PFSK-1 (cell line): Measurements from ENCODE around the gene FAM124A.

Experiments used
- FOXP2 ChIP-seq: optimal IDR thresholded peaks from 2 replicates; pipeline ENCODE3; 2011; ENCODE audit warnings: borderline replicate concordance, control low read depth, inconsistent platforms; ENCODE audit not compliant: insufficient read depth; ENCODE audit errors: extremely low read length, extremely low read depth
- POLR2AphosphoS5 ChIP-seq: IDR thresholded peaks from 2 replicates; pipeline ENCODE4 v1.6.1; 2012; ENCODE audit warnings: low read depth, mild to moderate bottlenecking, control low read depth, low read length, moderate library complexity
- SIN3A ChIP-seq: IDR thresholded peaks from 2 replicates; pipeline ENCODE4 v1.6.1; 2012; ENCODE audit warnings: mild to moderate bottlenecking, low read length, moderate library complexity, borderline replicate concordance; ENCODE audit not compliant: insufficient read depth
- TAF1 ChIP-seq: IDR thresholded peaks from 2 replicates; pipeline ENCODE4 v1.6.1; 2012; ENCODE audit warnings: low read length, control low read depth, borderline replicate concordance; ENCODE audit not compliant: insufficient read depth
- TF ChIP-seq, protein P1 (sequence below), 2 experiments: IDR thresholded peaks; 2 replicates each; pipeline versions ENCODE4 v1.6.1 to v1.8.0; 2011 to 2012; ENCODE audit warnings: low read depth in 2 of 2, low read length in 2 of 2, control low read depth in 1 of 2, inconsistent platforms in 1 of 2, mild to moderate bottlenecking in 1 of 2, moderate library complexity in 1 of 2; ENCODE audit not compliant: insufficient read depth in 1 of 2

- TF ChIP-seq SIN3A (no peak), TAF1 (no peak), POLR2AphosphoS5 (no peak), FOXP2 (no peak)
- TF ChIP-seq, protein P1, sequence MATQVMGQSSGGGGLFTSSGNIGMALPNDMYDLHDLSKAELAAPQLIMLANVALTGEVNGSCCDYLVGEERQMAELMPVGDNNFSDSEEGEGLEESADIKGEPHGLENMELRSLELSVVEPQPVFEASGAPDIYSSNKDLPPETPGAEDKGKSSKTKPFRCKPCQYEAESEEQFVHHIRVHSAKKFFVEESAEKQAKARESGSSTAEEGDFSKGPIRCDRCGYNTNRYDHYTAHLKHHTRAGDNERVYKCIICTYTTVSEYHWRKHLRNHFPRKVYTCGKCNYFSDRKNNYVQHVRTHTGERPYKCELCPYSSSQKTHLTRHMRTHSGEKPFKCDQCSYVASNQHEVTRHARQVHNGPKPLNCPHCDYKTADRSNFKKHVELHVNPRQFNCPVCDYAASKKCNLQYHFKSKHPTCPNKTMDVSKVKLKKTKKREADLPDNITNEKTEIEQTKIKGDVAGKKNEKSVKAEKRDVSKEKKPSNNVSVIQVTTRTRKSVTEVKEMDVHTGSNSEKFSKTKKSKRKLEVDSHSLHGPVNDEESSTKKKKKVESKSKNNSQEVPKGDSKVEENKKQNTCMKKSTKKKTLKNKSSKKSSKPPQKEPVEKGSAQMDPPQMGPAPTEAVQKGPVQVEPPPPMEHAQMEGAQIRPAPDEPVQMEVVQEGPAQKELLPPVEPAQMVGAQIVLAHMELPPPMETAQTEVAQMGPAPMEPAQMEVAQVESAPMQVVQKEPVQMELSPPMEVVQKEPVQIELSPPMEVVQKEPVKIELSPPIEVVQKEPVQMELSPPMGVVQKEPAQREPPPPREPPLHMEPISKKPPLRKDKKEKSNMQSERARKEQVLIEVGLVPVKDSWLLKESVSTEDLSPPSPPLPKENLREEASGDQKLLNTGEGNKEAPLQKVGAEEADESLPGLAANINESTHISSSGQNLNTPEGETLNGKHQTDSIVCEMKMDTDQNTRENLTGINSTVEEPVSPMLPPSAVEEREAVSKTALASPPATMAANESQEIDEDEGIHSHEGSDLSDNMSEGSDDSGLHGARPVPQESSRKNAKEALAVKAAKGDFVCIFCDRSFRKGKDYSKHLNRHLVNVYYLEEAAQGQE (IDR thresholded peaks at IDR 0.05; ENCODE audit: insufficient read depth in 1 of 2, low read depth in 2 of 2, low read length in 2 of 2), result no peak
Observed at GRCh38 chr13:51178456-51179074, 43.6 kb upstream of the FAM124A start.
